OCI-LY7 (cell line): Measurements from ENCODE around the gene NF1. TPM values are rescaled to one million over a fixed set of nuclear protein-coding genes. Genes with fewer than 3 reads are reported as not detected.

Experiments
- BruUV-seq: library from RNA; stranded (reverse); fragments of 400-500 nt; replicated peaks from 2 replicates; lab custom pipeline; 2021; lab: Mats Ljungman, UMichigan
- CTCF ChIA-PET: fragments of 300-600 bp; sonication (Branson Sonifier 250); formaldehyde crosslinking; loops from one replicate; lab custom pipeline; 2022; ENCODE audit warnings: antibody characterized with exemption; ENCODE audit not compliant: unreplicated experiment; lab: Charles Lee
- POLR2A ChIA-PET: fragments of 300-600 bp; sonication (Branson Sonifier 250); formaldehyde crosslinking; loops from one replicate; lab custom pipeline; 2022; ENCODE audit warnings: antibody characterized with exemption; lab: Charles Lee
- DNase-seq: peaks from one replicate; pipeline ENCODE4 v3.0.0-alpha.2; 2015; ENCODE audit warnings: low spot score
- H2AFZ ChIP-seq: fragments of 200-600 bp; sonication (generic), shearing (Covaris generic); 2 replicates; pipeline ENCODE4 v1.6.1; 2014; ENCODE audit warnings: mild to moderate bottlenecking, antibody characterized with exemption, low read length, moderate library complexity
- H3K27ac ChIP-seq: fragments of 200-600 bp; sonication (generic); 2 replicates; pipeline ENCODE4 v1.5.1; 2014; ENCODE audit warnings: mixed run types, low read depth, mild to moderate bottlenecking, moderate library complexity, low read length, inconsistent platforms; ENCODE audit not compliant: poor library complexity, severe bottlenecking
- H3K36me3 ChIP-seq: fragments of 200-600 bp; sonication (generic); 2 replicates; pipeline ENCODE4 v1.6.1; 2014; ENCODE audit warnings: mild to moderate bottlenecking, antibody characterized with exemption, low read length, moderate library complexity, mixed read lengths; ENCODE audit not compliant: insufficient read depth
- H3K4me1 ChIP-seq: fragments of 200-600 bp; sonication (generic); 2 replicates; pipeline ENCODE4 v1.5.1; 2014; ENCODE audit warnings: mild to moderate bottlenecking, low read length; ENCODE audit not compliant: insufficient read depth, poor library complexity, severe bottlenecking
- H3K4me2 ChIP-seq: fragments of 200-600 bp; sonication (generic); 2 replicates; pipeline ENCODE4 v1.6.1; 2014; ENCODE audit warnings: mild to moderate bottlenecking, low read length
- H3K4me3 ChIP-seq: fragments of 200-600 bp; sonication (generic); 2 replicates; pipeline ENCODE4 v1.5.1; 2014; ENCODE audit warnings: mild to moderate bottlenecking, low read depth, low read length; ENCODE audit not compliant: poor library complexity, severe bottlenecking
- H3K79me2 ChIP-seq: fragments of 200-600 bp; sonication (generic); 2 replicates; pipeline ENCODE4 v1.6.1; 2016; ENCODE audit warnings: low read depth, mild to moderate bottlenecking, low read length, moderate library complexity, mixed read lengths; ENCODE audit not compliant: insufficient read depth
- H3K9me2 ChIP-seq: fragments of 200-600 bp; sonication (generic); 2 replicates; pipeline ENCODE4 v1.6.1; 2016; ENCODE audit warnings: mild to moderate bottlenecking, low read length, mixed read lengths; ENCODE audit not compliant: insufficient read depth
- H3K9me3 ChIP-seq: fragments of 200-600 bp; sonication (generic); 2 replicates; pipeline ENCODE4 v1.6.1; 2014; ENCODE audit warnings: mild to moderate bottlenecking, mixed run types, low read length, mixed read lengths
- H4K20me1 ChIP-seq: fragments of 200-600 bp; sonication (generic); 2 replicates; pipeline ENCODE4 v1.6.1; 2014; ENCODE audit warnings: mild to moderate bottlenecking, antibody characterized with exemption, low read length, moderate library complexity, mixed read lengths; ENCODE audit not compliant: insufficient read depth
- CTCF ChIP-seq: fragments of 200-600 bp; sonication (generic); conservative IDR thresholded peaks from 2 replicates; pipeline ENCODE4 v1.5.1; 2014; ENCODE audit warnings: mild to moderate bottlenecking, antibody characterized with exemption, low read length, moderate library complexity, mixed read lengths
- EZH2phosphoT487 ChIP-seq: fragments of 200-600 bp; sonication (generic); IDR thresholded peaks from 2 replicates; pipeline ENCODE4 v1.6.1; 2018; ENCODE audit warnings: low read depth, borderline replicate concordance, mild to moderate bottlenecking, mixed run types, antibody characterized with exemption, low read length, moderate library complexity, mixed read lengths
- intact Hi-C: fragments of 100-400 bp; cut with micrococcal nuclease; formaldehyde crosslinking; loops from one replicate; pipeline ENCODE4 v1.10.0; 2022; ENCODE audit not compliant: unreplicated experiment
- total RNA-seq, 2 experiments: library from RNA; depleted of rRNA in 1 of 2; stranded (reverse); fragments of >200 nt in 1 of 2; shearing (Covaris generic) in 1 of 2; gene quantifications; 2 replicates each; pipeline ENCODE4 v1.2.3, GENCODE V29; 2014 to 2022

NF1 gene
- total RNA-seq, 2 experiments from 2014 or later = 38.7 to 64.8 TPM

DNA sequence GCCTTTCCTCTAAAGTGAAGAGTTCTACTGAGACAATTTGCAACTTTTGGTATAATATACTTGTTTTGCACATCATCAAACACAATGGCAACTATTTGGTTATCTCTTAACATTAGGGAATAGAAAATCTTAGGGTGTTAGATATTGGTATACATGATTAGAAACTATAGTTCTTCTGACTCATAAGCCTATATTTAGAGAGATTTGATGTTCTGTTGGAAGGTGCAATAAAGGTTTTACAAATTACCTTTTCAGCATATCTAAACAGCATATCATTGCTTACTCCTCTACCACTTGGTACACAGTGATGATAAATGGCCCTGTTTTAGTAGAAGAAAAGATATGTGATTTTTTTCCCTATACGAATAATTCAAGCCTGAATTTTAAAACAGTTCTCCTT, 212.9 kb downstream of the NF1 start:
- Histone ChIP-seq H3K36me3 (peaks cover 66% of the 10 kb centered on the region), H3K27ac (no peak overlapping the region)
- POLR2A ChIA-PET = no interaction called here

DNA sequence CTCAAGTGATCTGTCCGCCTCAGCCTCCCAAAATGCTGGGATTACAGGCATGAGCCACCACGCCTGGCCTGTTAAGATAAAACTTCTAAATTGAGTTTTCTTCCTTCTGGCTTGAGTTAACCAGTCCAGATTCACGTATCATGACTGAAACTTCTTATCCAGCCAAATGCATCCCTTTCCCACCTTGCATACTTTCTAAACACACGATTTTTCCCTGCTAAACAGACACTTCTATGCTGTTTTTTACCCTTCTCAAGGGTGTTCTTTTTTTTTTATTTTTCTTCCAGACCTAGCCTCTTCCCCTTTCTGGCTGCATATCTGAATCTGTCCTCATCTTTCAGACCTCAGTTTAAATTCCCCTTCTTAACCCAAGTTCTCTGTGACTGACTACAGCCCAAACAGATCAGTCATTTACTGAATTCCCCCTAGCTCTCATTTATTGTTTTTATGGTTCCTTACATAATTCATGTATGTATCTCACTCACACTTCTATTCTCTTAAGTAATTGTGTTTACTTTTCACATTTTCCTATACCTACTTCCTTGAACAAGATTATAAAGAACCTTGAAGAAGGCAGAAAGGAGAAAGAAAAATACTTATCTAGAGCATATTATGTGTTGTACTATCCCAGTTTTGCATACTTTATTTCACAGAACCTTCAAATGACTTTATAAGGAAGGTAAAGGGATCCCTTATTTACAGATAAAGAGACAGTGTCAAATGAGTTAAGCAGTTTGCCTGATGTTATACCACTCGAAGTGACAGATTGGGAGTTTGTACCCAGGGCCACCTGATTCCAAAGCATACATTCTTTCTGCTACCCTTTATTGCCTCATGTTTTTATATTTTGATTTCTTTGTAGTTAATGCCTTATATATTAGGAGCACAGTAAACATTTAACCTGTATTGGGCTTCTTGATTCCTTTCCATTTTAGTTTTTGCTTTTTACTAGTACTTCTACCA, 213.9 kb downstream of the NF1 start:
- Histone ChIP-seq H3K36me3 (peaks cover 56% of the 10 kb centered on the region), H3K4me2 (peak overlapping the region; percentile 93), H3K4me3 (peak overlapping the region; percentile 73), H3K27ac (peak overlapping the region; percentile 97), H4K20me1 (no peaks in the 10 kb centered on the region), H2AFZ (no peak overlapping the region), H3K9me2 (no peaks in the 10 kb centered on the region), H3K9me3 (peaks cover 9% of the 10 kb centered on the region; the same call in 1 of the 2 replicates), H3K4me1 (peaks cover 31% of the 10 kb centered on the region), H3K79me2 (peaks cover 100% of the 10 kb centered on the region)
- CTCF ChIA-PET = interaction anchor here (0.6 kb wide), 1 partner anchor 41 kb away, joined by 3 read pairs; no protein-coding TSS in a partner anchor
- POLR2A ChIA-PET = interaction anchor here (0.6 to 3.4 kb wide), 5 partner anchors 11 to 929 kb away, joined by 3 to 71 read pairs (median 3); no protein-coding TSS in a partner anchor
- intact Hi-C loops = loop anchor here (1.0 kb wide), 1 partner anchor 13 kb away; the partner anchor contains the start of gene EVI2A
- BruUV-seq = no TSS peak
- TF ChIP-seq CTCF (no peak), EZH2phosphoT487 (no peak)
- DNase-seq = no peak

More for the DNA sequence above, 212.9 kb downstream of the NF1 start:
- Histone ChIP-seq H3K79me2 (peaks cover 99% of the 10 kb centered on the region), H3K9me3 (peaks cover 16% of the 10 kb centered on the region; the same call in 1 of the 2 replicates), H3K9me2 (no peaks in the 10 kb centered on the region), H3K4me1 (peaks cover 31% of the 10 kb centered on the region), H3K4me3 (no peak overlapping the region), H2AFZ (no peak overlapping the region), H3K4me2 (peak overlapping the region; percentile 93), H4K20me1 (no peaks in the 10 kb centered on the region)
- intact Hi-C loops = no loop called here
- no TSS peak for BruUV-seq
- no peak for DNase-seq
- TF ChIP-seq EZH2phosphoT487 (no peak), CTCF (no peak)
- CTCF ChIA-PET = no interaction called here
